GM19438 (cell line): ENCODE results near the gene TEX9.
A peak's percentile ranks its signal among the peaks of the same experiment; 100 is the strongest.

ENCODE experiments used
- ATAC-seq: cut with Tn5 transposase; IDR thresholded peaks from one replicate; pipeline ENCODE4 v1.9.1; 2021; ENCODE audit warnings: low read depth; ENCODE audit not compliant: unreplicated experiment

The TEX9 gene

GRCh38 chr15:56440214-56440770, 75.1 kb downstream of the TEX9 start:
- ATAC-seq = no peak

GRCh38 chr15:56442354-56442753, 77.1 kb downstream of the TEX9 start:
- no peak for ATAC-seq

GRCh38 chr15:56445746-56446145, 80.5 kb downstream of the TEX9 start:
- ATAC-seq = no peak

- ATAC-seq = no peak
Observed at GRCh38 chr15:56454836-56455235, 89.6 kb downstream of the TEX9 start.

GRCh38 chr15:56456229-56456628, 91.0 kb downstream of the TEX9 start:
- no peak for ATAC-seq

- no peak for ATAC-seq
Observed at GRCh38 chr15:56459096-56459495, 93.9 kb downstream of the TEX9 start.

- ATAC-seq = no peak
Observed at GRCh38 chr15:56460071-56460470, 94.8 kb downstream of the TEX9 start.

GRCh38 chr15:56460947-56461346, 95.7 kb downstream of the TEX9 start:
- no peak for ATAC-seq

- ATAC-seq = peak; percentile 98
Observed at GRCh38 chr15:56464893-56465520, 99.8 kb downstream of the TEX9 start, which contains the start of gene MNS1. TSS of gene MNS1 (minus strand) at chr15:56465137. CDS start at chr15:56464972, 165 bp downstream.

- no peak for ATAC-seq
Observed at GRCh38 chr15:56467616-56468015, 102.4 kb downstream of the TEX9 start.

GRCh38 chr15:56468401-56468800, 103.2 kb downstream of the TEX9 start:
- ATAC-seq = peak; percentile 54

GRCh38 chr15:56469483-56469882, 104.3 kb downstream of the TEX9 start:
- ATAC-seq = no peak

- ATAC-seq = no peak
Observed at GRCh38 chr15:56471440-56472069, 106.3 kb downstream of the TEX9 start.

GRCh38 chr15:56472278-56472677, 107.1 kb downstream of the TEX9 start:
- no peak for ATAC-seq

- ATAC-seq = no peak
Observed at GRCh38 chr15:56473017-56473416, 107.8 kb downstream of the TEX9 start.

- no peak for ATAC-seq
Observed at GRCh38 chr15:56475351-56475750, 110.1 kb downstream of the TEX9 start.
